Upper lobe of right lung (tissue), 1 donor: ENCODE results near the gene MEGF6. TPM values are rescaled to one million over a fixed set of nuclear protein-coding genes. Genes with fewer than 3 reads are reported as not detected.
A peak's percentile ranks its signal among the peaks of the same experiment; 100 is the strongest.
"Not testable (repeated sequence)": the region's sequence is repeated elsewhere in the genome, so short reads cannot be mapped to it uniquely, and the experiment has no call there.

ENCODE experiments used
- ATAC-seq: fragments of 200-7000 bp; cut with Tn5 transposase; one replicate; pipeline ENCODE4 v1.9.1; 2020; ENCODE audit warnings: mild to moderate bottlenecking, moderate library complexity
- DNase-seq: peaks from one replicate; pipeline ENCODE4 v3.0.0-alpha.2; 2020
- H3K27ac ChIP-seq: fragments of 200-600 bp; one replicate; pipeline ENCODE4 v1.8.0; 2022
- H3K27me3 ChIP-seq: fragments of 200-600 bp; one replicate; pipeline ENCODE4 v1.8.0; 2022; ENCODE audit warnings: mild to moderate bottlenecking
- H3K36me3 ChIP-seq: fragments of 200-600 bp; one replicate; pipeline ENCODE4 v1.8.0; 2022
- H3K4me1 ChIP-seq: fragments of 200-600 bp; one replicate; pipeline ENCODE4 v1.8.0; 2022
- H3K4me3 ChIP-seq: fragments of 200-600 bp; one replicate; pipeline ENCODE4 v1.8.0; 2022; ENCODE audit warnings: mild to moderate bottlenecking
- H3K9me3 ChIP-seq: fragments of 200-600 bp; one replicate; pipeline ENCODE4 v1.8.0; 2022
- CTCF ChIP-seq: fragments of 200-600 bp; IDR thresholded peaks from one replicate; pipeline ENCODE4 v1.8.0; 2022; ENCODE audit warnings: antibody characterized with exemption
- intact Hi-C: fragments of 100-400 bp; cut with DNase I; formaldehyde crosslinking; loops from one replicate; pipeline ENCODE4 v1.11.0; 2022
- total RNA-seq: library from RNA; stranded (reverse); fragmentation: NEBNext Ultra II Directional; extraction: Animal tissue kit (Norgen Biotek cat#: 25700); gene quantifications from one replicate; pipeline ENCODE4 v1.2.1, GENCODE V29; 2021
- donor health status: DM: no; HTN: yes; CAD: no; lungs with severe emphysema.

MEGF6 gene
- total RNA-seq, 1 donor from 2014 or later, result 96.6 TPM

DNA sequence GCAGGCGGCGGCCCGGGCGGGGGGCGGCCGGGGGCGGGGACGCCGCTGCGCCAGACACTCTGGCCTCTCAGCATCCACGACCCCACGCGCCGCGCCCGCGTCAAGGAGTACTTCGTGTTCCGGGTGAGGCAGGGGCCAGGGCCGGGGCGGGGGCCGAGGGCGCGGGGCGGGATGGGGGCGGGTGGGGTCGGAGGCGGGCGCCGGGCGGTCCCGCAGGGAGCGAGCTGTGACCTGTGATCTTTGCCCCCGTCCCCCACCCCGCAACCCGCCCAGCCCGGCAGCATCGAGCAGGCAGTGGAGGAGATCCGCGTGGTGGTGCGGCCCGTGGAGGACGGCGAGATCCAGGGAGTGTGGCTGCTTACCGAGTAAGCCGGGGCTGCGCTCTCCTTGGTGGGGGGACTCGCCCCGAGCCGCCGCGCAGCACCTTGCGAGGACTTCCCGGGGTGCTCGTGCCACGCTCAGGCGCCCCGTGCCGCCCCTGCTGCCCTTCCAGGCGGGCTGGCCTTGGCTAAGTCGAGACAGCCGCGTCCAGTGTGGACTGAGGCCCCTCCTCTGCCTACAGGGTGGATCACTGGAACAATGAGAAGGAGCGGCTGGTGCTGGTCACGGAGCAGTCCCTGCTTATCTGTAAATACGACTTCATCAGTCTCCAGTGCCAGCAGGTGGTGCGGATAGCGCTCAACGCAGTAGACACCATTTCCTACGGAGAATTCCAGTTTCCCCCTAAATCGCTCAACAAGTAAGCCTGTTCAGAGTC is 14.0 kb upstream of the MEGF6 start:
- H3K36me3 ChIP-seq, result peaks cover 32% of the 10 kb centered on the region
- intact Hi-C loops, result no loop called here
- no peaks in the 10 kb centered on the region for H3K9me3 ChIP-seq
- no peak for TF ChIP-seq CTCF
- peak overlapping the region; percentile 99 for H3K4me3 ChIP-seq
- peaks cover 18% of the 10 kb centered on the region for H3K4me1 ChIP-seq
- peak overlapping the region; percentile 78 for H3K27ac ChIP-seq
- H3K27me3 ChIP-seq, result no peaks in the 10 kb centered on the region
- no peak for DNase-seq
- peak; percentile 5 for ATAC-seq

DNA sequence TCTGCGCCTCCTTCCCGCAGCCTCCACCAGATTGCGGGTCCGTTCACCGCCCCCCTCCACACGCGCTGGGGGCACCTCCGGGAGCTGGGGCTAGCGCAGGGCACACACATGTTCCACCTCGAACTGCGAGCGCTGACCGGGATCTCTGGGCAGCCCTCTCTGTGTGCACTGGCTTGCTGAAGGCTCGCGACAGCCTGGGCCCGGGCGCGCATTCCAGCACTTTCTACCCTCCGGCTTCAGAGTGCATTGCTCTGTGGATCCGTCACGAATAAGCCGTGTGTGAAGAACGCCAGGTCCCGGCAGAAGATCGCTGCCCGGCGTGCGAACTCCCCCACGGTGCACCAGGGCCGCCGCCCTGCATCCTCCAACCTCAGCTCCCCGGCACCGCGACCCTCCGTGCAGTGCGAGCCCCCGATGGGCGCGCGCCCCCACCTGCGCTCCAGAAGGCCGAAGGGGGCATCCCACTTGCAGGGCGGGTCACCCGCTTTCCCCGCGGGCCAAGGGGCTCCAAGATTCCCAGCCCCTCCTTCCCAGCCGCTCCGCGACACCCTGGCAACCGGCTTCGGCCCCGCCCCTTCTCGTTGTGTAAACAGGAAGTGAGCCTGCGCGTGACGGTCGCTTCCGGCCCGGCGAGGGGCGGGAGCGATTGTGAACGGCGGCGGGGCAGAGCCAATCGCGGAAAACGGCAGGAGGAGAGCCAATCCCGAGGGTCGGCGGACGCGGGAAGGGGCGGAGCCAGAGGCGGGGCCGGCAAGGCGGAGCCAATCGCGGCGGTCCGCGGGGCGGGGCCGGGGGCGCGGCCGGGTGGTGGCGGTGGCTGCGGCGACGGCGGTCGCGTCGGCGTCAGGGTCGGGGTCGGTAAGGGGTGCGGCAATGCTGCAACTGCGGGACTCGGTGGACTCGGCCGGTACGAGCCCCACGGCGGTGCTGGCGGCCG is 13.2 kb upstream of the MEGF6 start, which contains the start of gene TPRG1L:
TPRG1L (plus strand) TSS at position 816 of the 937 bp plus-strand sequence; CDS start at position 874, 58 bp downstream.
- intact Hi-C loops, result no loop called here
- H3K27ac ChIP-seq, result peak within 1 kb of the TSS; percentile 78
- H3K4me3 ChIP-seq, result peak within 1 kb of the TSS; percentile 99
- H3K36me3 ChIP-seq, result peaks cover 23% of the 10 kb centered on the region
- peak; percentile 98 for ATAC-seq
- peak; percentile 99 for DNase-seq
- no peak for TF ChIP-seq CTCF
- no peaks in the 10 kb centered on the region for H3K9me3 ChIP-seq
- no peaks in the 10 kb centered on the region for H3K27me3 ChIP-seq
- H3K4me1 ChIP-seq, result peaks cover 18% of the 10 kb centered on the region

GRCh38 chr1:3623441-3624199 is 12.3 kb upstream of the MEGF6 start:
- H3K9me3 ChIP-seq, result no peaks in the 10 kb centered on the region
- peaks cover 26% of the 10 kb centered on the region for H3K4me1 ChIP-seq
- no peak for DNase-seq
- peak overlapping the region; percentile 56 for H3K27ac ChIP-seq
- TF ChIP-seq CTCF, result no peak
- ATAC-seq, result no peak
- H3K27me3 ChIP-seq, result no peaks in the 10 kb centered on the region
- H3K4me3 ChIP-seq, result peak overlapping the region; percentile 99
- peaks cover 15% of the 10 kb centered on the region for H3K36me3 ChIP-seq
- intact Hi-C loops, result no loop called here

GRCh38 chr1:3622102-3622501 is 10.8 kb upstream of the MEGF6 start:
- peaks cover 28% of the 10 kb centered on the region for H3K4me1 ChIP-seq
- intact Hi-C loops, DNase-seq, ATAC-seq, H3K9me3 ChIP-seq, H3K4me3 ChIP-seq, H3K36me3 ChIP-seq, H3K27me3 ChIP-seq, H3K27ac ChIP-seq: not testable (repeated sequence)

- H3K9me3 ChIP-seq, DNase-seq: not testable (repeated sequence)
- peaks cover 26% of the 10 kb centered on the region for H3K4me1 ChIP-seq
Measured at GRCh38 chr1:3621151-3621671, 9.9 kb upstream of the MEGF6 start.

More at GRCh38 chr1:3621151-3621671, 9.9 kb upstream of the MEGF6 start:
- TF ChIP-seq CTCF, result peak; percentile 74
- intact Hi-C loops, H3K27me3 ChIP-seq, H3K36me3 ChIP-seq, ATAC-seq, H3K27ac ChIP-seq, H3K4me3 ChIP-seq: not testable (repeated sequence)
